PFSK-1 (cell line): ENCODE results near the gene HOXC11.
A peak's percentile ranks its signal among the peaks of the same experiment; 100 is the strongest.

Source experiments
- FOXP2 ChIP-seq: optimal IDR thresholded peaks from 2 replicates; pipeline ENCODE3; 2011; ENCODE audit warnings: borderline replicate concordance, control low read depth, inconsistent platforms; ENCODE audit not compliant: insufficient read depth; ENCODE audit errors: extremely low read length, extremely low read depth
- POLR2AphosphoS5 ChIP-seq: IDR thresholded peaks from 2 replicates; pipeline ENCODE4 v1.6.1; 2012; ENCODE audit warnings: low read depth, mild to moderate bottlenecking, control low read depth, low read length, moderate library complexity
- REST ChIP-seq, 2 experiments: IDR thresholded peaks; 2 replicates each; pipeline versions ENCODE4 v1.6.1 to v1.8.0; 2011 to 2012; ENCODE audit warnings: low read depth in 2 of 2, low read length in 2 of 2, control low read depth in 1 of 2, inconsistent platforms in 1 of 2, mild to moderate bottlenecking in 1 of 2, moderate library complexity in 1 of 2; ENCODE audit not compliant: insufficient read depth in 1 of 2
- SIN3A ChIP-seq: IDR thresholded peaks from 2 replicates; pipeline ENCODE4 v1.6.1; 2012; ENCODE audit warnings: mild to moderate bottlenecking, low read length, moderate library complexity, borderline replicate concordance; ENCODE audit not compliant: insufficient read depth
- TAF1 ChIP-seq: IDR thresholded peaks from 2 replicates; pipeline ENCODE4 v1.6.1; 2012; ENCODE audit warnings: low read length, control low read depth, borderline replicate concordance; ENCODE audit not compliant: insufficient read depth

HOXC11 gene

GRCh38 chr12:53984901-53985691, 12.2 kb downstream of the HOXC11 start, which contains the start of gene HOXC10:
Gene HOXC10, plus strand, starts transcription at chr12:53985146. Its CDS starts 114 bp downstream, at chr12:53985260.
- no peak for TF ChIP-seq POLR2AphosphoS5
- no peak for TF ChIP-seq REST (IDR thresholded peaks at IDR 0.05; ENCODE audit: insufficient read depth in 1 of 2, low read depth in 2 of 2, low read length in 2 of 2)
- peak; percentile 41 for TF ChIP-seq FOXP2
- TF ChIP-seq SIN3A = no peak
- TF ChIP-seq TAF1 = no peak

GRCh38 chr12:53985692-53985993, 12.7 kb downstream of the HOXC11 start:
- no peak for TF ChIP-seq POLR2AphosphoS5

DNA sequence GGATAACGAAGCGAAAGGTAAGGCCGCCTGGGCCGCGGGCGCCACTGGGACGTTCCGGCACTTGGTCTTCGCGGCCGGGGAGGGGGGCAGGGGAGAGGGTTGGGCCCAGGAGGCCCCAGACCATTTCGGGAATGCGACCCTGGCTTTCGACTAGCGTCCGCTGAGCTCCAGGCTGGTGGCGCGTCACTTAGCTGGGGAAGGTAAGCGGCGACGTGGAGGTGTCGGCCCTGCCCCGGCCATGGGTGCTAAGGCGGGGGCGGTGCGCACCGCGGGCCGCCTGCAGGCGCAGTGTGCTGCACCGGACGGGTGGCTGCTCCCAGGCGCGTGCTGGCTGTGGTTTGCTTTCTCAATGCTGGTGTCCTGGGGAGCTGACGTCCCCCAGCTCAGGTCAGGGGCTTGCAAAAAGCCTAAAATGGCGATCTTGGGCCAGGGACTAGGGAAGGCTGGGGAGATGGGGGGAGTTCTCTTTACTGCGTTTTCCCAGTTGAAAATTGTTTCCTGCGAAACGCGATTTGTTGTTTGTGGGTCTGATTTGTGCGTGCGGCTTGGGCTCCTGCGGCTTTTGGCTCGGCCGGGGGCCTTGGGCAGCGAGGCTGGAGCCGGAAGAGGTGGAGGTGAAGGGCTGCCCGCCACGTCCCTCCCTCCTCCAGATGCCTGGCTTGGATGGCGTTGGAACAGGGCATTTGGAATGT, 13.2 kb downstream of the HOXC11 start:
- TF ChIP-seq REST (IDR thresholded peaks at IDR 0.05; ENCODE audit: insufficient read depth in 1 of 2, low read depth in 2 of 2, low read length in 2 of 2) (no peak), SIN3A (no peak), TAF1 (no peak), FOXP2 (no peak), POLR2AphosphoS5 (no peak)

DNA sequence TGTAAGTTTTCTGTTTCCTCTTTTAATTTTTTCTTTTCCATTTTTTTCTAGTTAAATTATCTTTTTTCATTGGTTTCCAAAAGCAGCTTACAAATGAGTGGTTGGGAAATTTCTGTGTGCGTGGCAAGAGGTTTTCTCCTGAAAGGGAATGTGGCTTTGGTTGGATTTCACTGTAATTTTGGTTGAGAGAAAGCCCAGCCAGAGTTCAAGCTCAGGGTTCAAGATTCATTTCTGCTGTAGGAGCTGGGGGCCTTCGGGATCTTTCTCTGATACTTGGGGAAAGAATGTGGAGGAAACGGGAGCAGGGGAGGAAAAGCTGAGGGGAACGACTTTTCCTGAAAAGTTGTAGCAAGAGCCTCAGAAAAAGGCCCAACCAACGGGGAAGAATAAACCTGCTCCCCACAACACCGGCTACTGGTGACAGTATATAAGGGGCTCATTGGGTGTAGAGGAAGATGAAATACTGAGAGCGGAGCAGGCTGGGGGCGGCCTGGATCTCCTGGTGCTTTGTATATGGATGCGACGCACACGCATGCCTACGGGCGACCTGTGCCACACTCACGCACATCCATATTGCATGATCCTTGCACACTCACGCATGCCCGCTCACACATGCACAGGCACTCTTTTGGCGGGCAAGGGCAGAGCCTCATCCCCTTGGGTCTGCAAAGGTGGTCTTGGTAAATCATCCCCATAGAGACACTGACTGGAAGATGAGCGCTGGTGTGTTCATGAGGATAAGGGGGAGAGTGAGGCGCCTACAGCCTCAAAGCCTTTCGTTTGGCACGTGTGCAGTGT, 14.0 kb downstream of the HOXC11 start:
- TF ChIP-seq REST (IDR thresholded peaks at IDR 0.05; ENCODE audit: insufficient read depth in 1 of 2, low read depth in 2 of 2, low read length in 2 of 2) = no peak

GRCh38 chr12:53987787-53988230, 14.9 kb downstream of the HOXC11 start:
- TF ChIP-seq SIN3A (no peak), TAF1 (no peak), POLR2AphosphoS5 (no peak), REST (IDR thresholded peaks at IDR 0.05; ENCODE audit: insufficient read depth in 1 of 2, low read depth in 2 of 2, low read length in 2 of 2) (no peak), FOXP2 (no peak)
